ENCODE data around the gene IVNS1ABP.
A peak's percentile ranks its signal among the peaks of the same experiment; 100 is the strongest.
"Not testable (repeated sequence)": the region's sequence is repeated elsewhere in the genome, so short reads cannot be mapped to it uniquely, and the experiment has no call there.

IVNS1ABP gene

GRCh38 chr1:185317034-185317885 lies at the start of gene IVNS1ABP:
IVNS1ABP (minus strand) TSS chr1:185317243; CDS start chr1:185309493, 7,750 bp downstream.
- H3K4me3 ChIP-seq (ENCODE audit: severe bottlenecking) = peak within 1 kb of the TSS; percentile 86
- H3K27me3 ChIP-seq (ENCODE audit: insufficient read depth, poor library complexity, severe bottlenecking) = no peaks in the 10 kb centered on the region
- H3K9me3 ChIP-seq (ENCODE audit: severe bottlenecking) = no peaks in the 10 kb centered on the region
- H3K27ac ChIP-seq (ENCODE audit: poor library complexity, severe bottlenecking) = peak within 1 kb of the TSS; percentile 87
- ATAC-seq (ENCODE audit: low read depth) (peak; percentile 70), DNase-seq (ENCODE audit: low spot score) (peak; percentile 92)
- H3K4me1 ChIP-seq (ENCODE audit: insufficient read depth, poor library complexity, severe bottlenecking) = peaks cover 41% of the 10 kb centered on the region
- H3K36me3 ChIP-seq (ENCODE audit: low read depth) = peaks cover 16% of the 10 kb centered on the region
- TF ChIP-seq CTCF (IDR thresholded peaks at IDR 0.05; ENCODE audit: poor library complexity, severe bottlenecking) = peak; percentile 70

- no peak for TF ChIP-seq CTCF (IDR thresholded peaks at IDR 0.05; ENCODE audit: poor library complexity, severe bottlenecking)
- ATAC-seq (ENCODE audit: low read depth) (no peak), DNase-seq (ENCODE audit: low spot score) (no peak)
- peaks cover 6% of the 10 kb centered on the region for H3K9me3 ChIP-seq (ENCODE audit: severe bottlenecking)
- H3K4me3 ChIP-seq (ENCODE audit: severe bottlenecking) = no peak overlapping the region
- no peak overlapping the region for H3K27ac ChIP-seq (ENCODE audit: poor library complexity, severe bottlenecking)
- H3K27me3 ChIP-seq (ENCODE audit: insufficient read depth, poor library complexity, severe bottlenecking) = no peaks in the 10 kb centered on the region
- no peaks in the 10 kb centered on the region for H3K36me3 ChIP-seq (ENCODE audit: low read depth)
- peaks cover 7% of the 10 kb centered on the region for H3K4me1 ChIP-seq (ENCODE audit: insufficient read depth, poor library complexity, severe bottlenecking)
Observed at GRCh38 chr1:185365951-185366350, 48.9 kb upstream of the IVNS1ABP start.

GRCh38 chr1:185364528-185364927 lies 47.5 kb upstream of the IVNS1ABP start:
- not testable (repeated sequence) for H3K4me3 ChIP-seq (ENCODE audit: severe bottlenecking); ATAC-seq (ENCODE audit: low read depth); H3K9me3 ChIP-seq (ENCODE audit: severe bottlenecking); H3K27ac ChIP-seq (ENCODE audit: poor library complexity, severe bottlenecking); H3K27me3 ChIP-seq (ENCODE audit: insufficient read depth, poor library complexity, severe bottlenecking); H3K36me3 ChIP-seq (ENCODE audit: low read depth); DNase-seq (ENCODE audit: low spot score)
- peaks cover 14% of the 10 kb centered on the region for H3K4me1 ChIP-seq (ENCODE audit: insufficient read depth, poor library complexity, severe bottlenecking)

DNA sequence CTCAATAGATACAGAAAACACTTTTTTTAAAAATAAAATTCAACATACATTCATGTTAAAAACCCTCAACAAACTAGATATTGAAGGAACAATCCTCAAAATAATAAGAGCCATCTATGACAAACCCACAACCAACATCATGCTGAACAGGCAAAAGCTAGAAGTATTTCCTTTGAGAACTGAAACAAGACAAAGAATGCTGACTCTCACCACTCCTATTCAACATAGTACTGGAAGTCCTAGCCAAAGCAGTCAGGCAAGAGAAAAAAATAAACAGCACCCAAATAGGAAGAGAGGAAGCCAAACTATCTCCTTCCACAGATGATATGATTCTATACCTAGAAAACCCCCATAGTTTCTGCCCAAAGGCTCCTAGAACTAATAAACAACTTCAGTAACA lies 46.2 kb upstream of the IVNS1ABP start:
- no peaks in the 10 kb centered on the region for H3K36me3 ChIP-seq (ENCODE audit: low read depth)
- no peaks in the 10 kb centered on the region for H3K27me3 ChIP-seq (ENCODE audit: insufficient read depth, poor library complexity, severe bottlenecking)
- TF ChIP-seq CTCF (IDR thresholded peaks at IDR 0.05; ENCODE audit: poor library complexity, severe bottlenecking) = no peak
- ATAC-seq (ENCODE audit: low read depth) (no peak), DNase-seq (ENCODE audit: low spot score) (no peak)
- peaks cover 6% of the 10 kb centered on the region for H3K9me3 ChIP-seq (ENCODE audit: severe bottlenecking)
- no peak overlapping the region for H3K27ac ChIP-seq (ENCODE audit: poor library complexity, severe bottlenecking)
- no peak overlapping the region for H3K4me3 ChIP-seq (ENCODE audit: severe bottlenecking)
- H3K4me1 ChIP-seq (ENCODE audit: insufficient read depth, poor library complexity, severe bottlenecking) = peaks cover 14% of the 10 kb centered on the region

- peak; percentile 58; the same call in 2 of the 3 replicates for ATAC-seq (ENCODE audit: low read depth)
- TF ChIP-seq CTCF (IDR thresholded peaks at IDR 0.05; ENCODE audit: poor library complexity, severe bottlenecking) = no peak
Observed at GRCh38 chr1:185360714-185361113, 43.7 kb upstream of the IVNS1ABP start.

More at GRCh38 chr1:185360714-185361113, 43.7 kb upstream of the IVNS1ABP start:
- H3K27ac ChIP-seq (ENCODE audit: poor library complexity, severe bottlenecking) = peak overlapping the region; percentile 37
- H3K27me3 ChIP-seq (ENCODE audit: insufficient read depth, poor library complexity, severe bottlenecking) = no peaks in the 10 kb centered on the region
- peaks cover 7% of the 10 kb centered on the region for H3K4me1 ChIP-seq (ENCODE audit: insufficient read depth, poor library complexity, severe bottlenecking)
- H3K36me3 ChIP-seq (ENCODE audit: low read depth) = no peaks in the 10 kb centered on the region
- peaks cover 6% of the 10 kb centered on the region for H3K9me3 ChIP-seq (ENCODE audit: severe bottlenecking)
- no peak overlapping the region for H3K4me3 ChIP-seq (ENCODE audit: severe bottlenecking)
- DNase-seq (ENCODE audit: low spot score) = no peak
